Mucosa of descending colon (tissue), 3 donors: Measurements from ENCODE around the gene PHRF1. TPM values are rescaled to one million over a fixed set of nuclear protein-coding genes. Genes with fewer than 3 reads are reported as not detected.
A peak's percentile ranks its signal among the peaks of the same experiment; 100 is the strongest.

Experiments
- ATAC-seq: fragments of 200-7000 bp; cut with Tn5 transposase; one replicate; pipeline ENCODE4 v1.9.1; 2020; ENCODE audit warnings: mild to moderate bottlenecking, moderate library complexity
- DNase-seq, 3 donors: peaks; one replicate each; pipeline ENCODE4 v3.0.0-alpha.2; 2020
- H3K36me3 ChIP-seq: fragments of 200-600 bp; one replicate; pipeline ENCODE4 v1.8.0; 2021; ENCODE audit warnings: low read depth, mild to moderate bottlenecking
- H3K4me1 ChIP-seq: fragments of 200-600 bp; one replicate; pipeline ENCODE4 v1.8.0; 2021; ENCODE audit warnings: low read depth, mild to moderate bottlenecking
- H3K4me3 ChIP-seq: fragments of 200-600 bp; one replicate; pipeline ENCODE4 v1.8.0; 2021; ENCODE audit warnings: mild to moderate bottlenecking
- H3K9me3 ChIP-seq: fragments of 200-600 bp; one replicate; pipeline ENCODE4 v1.8.0; 2021; ENCODE audit warnings: mild to moderate bottlenecking
- intact Hi-C, 2 donors: fragments of 100-400 bp; cut with DNase I in 1 of 2; cut with micrococcal nuclease in 1 of 2; formaldehyde crosslinking; loops; one replicate each; pipeline versions ENCODE4 v1.11.0 to v1.11.1; 2022; cut with DNase I, micrococcal nuclease
- total RNA-seq, 3 donors: library from RNA; stranded (reverse); fragmentation: NEBNext Ultra II Directional in 2 of 3; extraction: Animal tissue kit (Norgen Biotek cat#: 25700) in 2 of 3; gene quantifications; one replicate each; pipeline versions ENCODE4 v1.2.1 to v1.2.4, GENCODE V29; 2021 to 2023
- TF ChIP-seq, protein P1 (sequence below): fragments of 200-600 bp; IDR thresholded peaks from one replicate; pipeline ENCODE4 v1.8.0; 2022; ENCODE audit warnings: antibody characterized with exemption, mild to moderate bottlenecking
- donor health status: DM: no; HTN: no; CAD: no; lungs with moderate emphysema.
- donor health status: DM: no; HTN: no; CAD: no.
- donor health status: DM: no; HTN: yes; CAD: no.

PHRF1 gene
- total RNA-seq, 3 donors from 2014 or later: 35.0 to 40.2 (median 35.0) TPM

GRCh38 chr11:596374-596773 is 20.1 kb downstream of the PHRF1 start:
- Histone ChIP-seq H3K36me3 (peaks cover 8% of the 10 kb centered on the region), H3K4me3 (no peak overlapping the region), H3K9me3 (no peaks in the 10 kb centered on the region), H3K4me1 (no peaks in the 10 kb centered on the region)
- intact Hi-C loops: no loop called here
- TF ChIP-seq, protein P1, sequence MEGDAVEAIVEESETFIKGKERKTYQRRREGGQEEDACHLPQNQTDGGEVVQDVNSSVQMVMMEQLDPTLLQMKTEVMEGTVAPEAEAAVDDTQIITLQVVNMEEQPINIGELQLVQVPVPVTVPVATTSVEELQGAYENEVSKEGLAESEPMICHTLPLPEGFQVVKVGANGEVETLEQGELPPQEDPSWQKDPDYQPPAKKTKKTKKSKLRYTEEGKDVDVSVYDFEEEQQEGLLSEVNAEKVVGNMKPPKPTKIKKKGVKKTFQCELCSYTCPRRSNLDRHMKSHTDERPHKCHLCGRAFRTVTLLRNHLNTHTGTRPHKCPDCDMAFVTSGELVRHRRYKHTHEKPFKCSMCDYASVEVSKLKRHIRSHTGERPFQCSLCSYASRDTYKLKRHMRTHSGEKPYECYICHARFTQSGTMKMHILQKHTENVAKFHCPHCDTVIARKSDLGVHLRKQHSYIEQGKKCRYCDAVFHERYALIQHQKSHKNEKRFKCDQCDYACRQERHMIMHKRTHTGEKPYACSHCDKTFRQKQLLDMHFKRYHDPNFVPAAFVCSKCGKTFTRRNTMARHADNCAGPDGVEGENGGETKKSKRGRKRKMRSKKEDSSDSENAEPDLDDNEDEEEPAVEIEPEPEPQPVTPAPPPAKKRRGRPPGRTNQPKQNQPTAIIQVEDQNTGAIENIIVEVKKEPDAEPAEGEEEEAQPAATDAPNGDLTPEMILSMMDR: no peak
- ATAC-seq (no peak), DNase-seq (peak in 1 of 3 donors; percentile 25)

- peak; percentile 22 for ATAC-seq
- intact Hi-C loops: no loop called here
Measured at GRCh38 chr11:597166-597725, 21.0 kb downstream of the PHRF1 start.

DNA sequence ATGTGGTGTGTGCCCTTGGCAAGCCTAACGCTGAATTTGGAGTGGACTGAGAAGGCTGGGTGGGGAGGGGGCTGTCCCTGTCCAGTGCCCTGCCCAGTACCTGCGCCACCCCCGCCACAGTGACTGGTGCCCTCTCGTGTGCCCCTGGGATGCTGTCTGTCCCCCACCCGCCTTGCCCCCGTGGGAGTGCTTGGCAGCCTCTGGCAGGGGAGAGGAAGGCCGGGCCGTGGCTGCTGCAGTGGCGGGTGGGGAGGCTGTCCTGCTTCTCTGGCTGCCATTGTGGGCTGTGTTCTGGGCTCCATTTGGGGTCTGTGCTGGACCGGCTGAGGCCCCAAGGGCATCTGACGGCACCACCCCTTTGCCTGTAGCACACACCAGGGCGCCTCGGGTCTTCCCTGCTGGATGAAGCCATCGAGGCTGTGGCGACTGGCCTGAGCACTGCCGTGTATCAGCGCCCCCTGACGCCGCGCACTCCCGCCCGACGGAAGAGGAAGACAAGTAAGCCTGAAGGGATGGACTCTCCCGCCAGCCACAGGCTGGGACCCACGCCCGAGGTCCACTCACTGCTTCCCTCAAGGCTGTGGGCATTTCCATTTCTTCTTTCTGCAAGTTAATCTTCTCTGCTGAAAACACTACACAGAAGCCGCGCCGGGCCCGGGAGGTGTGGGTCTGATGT is 21.9 kb downstream of the PHRF1 start:
- intact Hi-C loops: no loop called here
- H3K9me3 ChIP-seq: no peaks in the 10 kb centered on the region
- TF ChIP-seq, protein P1: no peak
- H3K4me1 ChIP-seq: no peaks in the 10 kb centered on the region
- peaks cover 4% of the 10 kb centered on the region for H3K36me3 ChIP-seq
- DNase-seq: peak in 1 of 3 donors; percentile 19
- H3K4me3 ChIP-seq: no peak overlapping the region
- no peak for ATAC-seq

More at GRCh38 chr11:597166-597725, 21.0 kb downstream of the PHRF1 start:
- no peak for DNase-seq
- Histone ChIP-seq H3K4me3 (no peak overlapping the region), H3K4me1 (no peaks in the 10 kb centered on the region), H3K9me3 (no peaks in the 10 kb centered on the region), H3K36me3 (peaks cover 8% of the 10 kb centered on the region)
- TF ChIP-seq, protein P1: no peak

DNA sequence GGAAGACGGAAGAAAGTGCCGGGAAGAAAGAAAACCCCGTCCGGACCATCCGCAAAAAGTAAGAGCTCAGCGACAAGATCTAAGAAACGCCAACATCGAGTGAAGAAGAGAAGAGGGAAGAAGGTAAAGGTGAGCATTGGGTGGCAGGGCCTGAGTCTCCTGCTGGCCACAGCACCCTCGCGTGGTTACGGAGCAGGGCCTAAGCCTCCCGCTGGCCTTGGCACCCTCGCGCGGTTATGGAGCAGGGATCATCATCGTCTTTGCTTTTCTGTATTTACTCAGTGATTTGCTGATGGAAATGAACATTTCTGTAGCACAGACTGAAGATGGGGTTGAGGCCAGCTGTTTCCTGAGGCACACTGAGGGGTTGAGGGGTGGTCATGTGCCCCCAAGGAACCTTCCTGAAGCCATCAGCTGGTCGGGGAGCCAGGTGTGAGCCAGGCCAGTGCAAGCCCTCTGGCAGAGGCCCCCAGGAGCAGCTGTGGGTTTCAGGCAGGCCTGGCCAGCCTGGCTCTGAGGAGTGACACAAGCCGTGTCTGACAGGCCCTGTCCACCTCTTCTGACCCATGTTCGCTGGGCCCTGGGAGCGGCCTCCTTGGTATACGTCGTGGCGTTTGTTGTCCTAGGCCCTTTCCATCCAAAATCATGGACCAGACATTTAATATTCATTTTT is 25.4 kb downstream of the PHRF1 start:
- no peaks in the 10 kb centered on the region for H3K9me3 ChIP-seq
- DNase-seq (peak in 1 of 3 donors; percentile 19), ATAC-seq (no peak)
- H3K36me3 ChIP-seq: peaks cover 19% of the 10 kb centered on the region
- no peak overlapping the region for H3K4me3 ChIP-seq
- intact Hi-C loops: no loop called here
- TF ChIP-seq, protein P1: no peak
- no peaks in the 10 kb centered on the region for H3K4me1 ChIP-seq

GRCh38 chr11:603154-603553 is 26.9 kb downstream of the PHRF1 start:
- Histone ChIP-seq H3K4me3 (no peak overlapping the region), H3K9me3 (no peaks in the 10 kb centered on the region), H3K4me1 (no peaks in the 10 kb centered on the region), H3K36me3 (peaks cover 19% of the 10 kb centered on the region)
- ATAC-seq: no peak
- no peak for DNase-seq
- intact Hi-C loops: no loop called here
- TF ChIP-seq, protein P1: no peak
